GM06990 (cell line): ENCODE data around the gene IPO9.

Experiments used
- DNase-seq: peaks from one replicate; pipeline ENCODE4 v3.0.0-alpha.2; 2011; ENCODE audit not compliant: insufficient read length; ENCODE audit errors: extremely low read depth
- H3K27me3 ChIP-seq: replicated peaks from 2 replicates; pipeline ENCODE4 v1.6.0; 2011; ENCODE audit warnings: low read length; ENCODE audit not compliant: control insufficient read depth, insufficient read depth
- H3K36me3 ChIP-seq: 2 replicates; pipeline ENCODE4 v1.5.1; 2011; ENCODE audit warnings: low read length; ENCODE audit not compliant: control insufficient read depth, insufficient read depth
- H3K4me3 ChIP-seq: replicated peaks from 2 replicates; pipeline ENCODE4 v1.5.1; 2011; ENCODE audit warnings: low read depth, mild to moderate bottlenecking, control low read depth, low read length
- TF ChIP-seq, protein P1 (sequence below): IDR thresholded peaks from 2 replicates; pipeline ENCODE4 v1.5.1; 2011; ENCODE audit warnings: low read length, control low read depth, mild to moderate bottlenecking, inconsistent platforms; ENCODE audit not compliant: insufficient read depth, poor library complexity, severe bottlenecking

IPO9 gene

DNA sequence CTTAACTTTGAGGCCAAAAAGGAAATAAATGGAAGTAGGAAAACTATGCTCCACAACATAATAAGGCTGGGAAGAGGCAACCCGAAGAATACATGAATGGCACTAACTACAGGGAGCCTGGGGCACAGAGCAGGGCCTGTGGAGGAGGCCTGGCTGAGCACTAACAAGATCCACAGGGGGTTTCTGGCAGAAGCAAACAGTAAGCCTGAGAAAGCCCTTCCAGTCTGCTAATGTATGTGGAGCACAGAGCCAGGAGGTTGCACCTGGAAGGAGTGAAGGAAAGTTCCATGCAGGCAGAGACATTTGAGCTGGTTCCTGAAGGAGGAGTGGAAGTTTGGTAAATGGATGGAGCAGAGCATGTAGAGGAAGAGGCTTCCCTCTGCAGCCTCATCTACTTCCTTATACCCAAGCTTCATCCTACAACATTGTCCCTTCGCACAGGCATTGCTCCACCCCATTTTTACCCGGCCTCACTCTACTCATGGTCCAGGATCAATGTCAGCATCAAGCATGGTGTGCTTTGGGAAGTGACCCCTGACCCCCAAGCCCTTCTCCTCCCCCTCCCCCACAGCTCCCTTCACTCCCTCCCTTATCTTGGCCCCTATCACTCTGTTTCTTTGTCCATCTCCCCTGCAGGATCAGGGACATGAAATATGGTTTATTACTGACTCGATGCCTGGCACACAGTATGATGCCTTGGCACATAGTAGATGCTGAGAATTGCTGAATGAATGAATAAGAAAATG lies 83.0 kb downstream of the IPO9 start:
- DNase-seq: no peak
- peaks cover 2% of the 10 kb centered on the region for H3K27me3 ChIP-seq
- TF ChIP-seq, protein P1, sequence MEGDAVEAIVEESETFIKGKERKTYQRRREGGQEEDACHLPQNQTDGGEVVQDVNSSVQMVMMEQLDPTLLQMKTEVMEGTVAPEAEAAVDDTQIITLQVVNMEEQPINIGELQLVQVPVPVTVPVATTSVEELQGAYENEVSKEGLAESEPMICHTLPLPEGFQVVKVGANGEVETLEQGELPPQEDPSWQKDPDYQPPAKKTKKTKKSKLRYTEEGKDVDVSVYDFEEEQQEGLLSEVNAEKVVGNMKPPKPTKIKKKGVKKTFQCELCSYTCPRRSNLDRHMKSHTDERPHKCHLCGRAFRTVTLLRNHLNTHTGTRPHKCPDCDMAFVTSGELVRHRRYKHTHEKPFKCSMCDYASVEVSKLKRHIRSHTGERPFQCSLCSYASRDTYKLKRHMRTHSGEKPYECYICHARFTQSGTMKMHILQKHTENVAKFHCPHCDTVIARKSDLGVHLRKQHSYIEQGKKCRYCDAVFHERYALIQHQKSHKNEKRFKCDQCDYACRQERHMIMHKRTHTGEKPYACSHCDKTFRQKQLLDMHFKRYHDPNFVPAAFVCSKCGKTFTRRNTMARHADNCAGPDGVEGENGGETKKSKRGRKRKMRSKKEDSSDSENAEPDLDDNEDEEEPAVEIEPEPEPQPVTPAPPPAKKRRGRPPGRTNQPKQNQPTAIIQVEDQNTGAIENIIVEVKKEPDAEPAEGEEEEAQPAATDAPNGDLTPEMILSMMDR: no peak
- H3K36me3 ChIP-seq: no peaks in the 10 kb centered on the region
- no peak overlapping the region for H3K4me3 ChIP-seq

DNA sequence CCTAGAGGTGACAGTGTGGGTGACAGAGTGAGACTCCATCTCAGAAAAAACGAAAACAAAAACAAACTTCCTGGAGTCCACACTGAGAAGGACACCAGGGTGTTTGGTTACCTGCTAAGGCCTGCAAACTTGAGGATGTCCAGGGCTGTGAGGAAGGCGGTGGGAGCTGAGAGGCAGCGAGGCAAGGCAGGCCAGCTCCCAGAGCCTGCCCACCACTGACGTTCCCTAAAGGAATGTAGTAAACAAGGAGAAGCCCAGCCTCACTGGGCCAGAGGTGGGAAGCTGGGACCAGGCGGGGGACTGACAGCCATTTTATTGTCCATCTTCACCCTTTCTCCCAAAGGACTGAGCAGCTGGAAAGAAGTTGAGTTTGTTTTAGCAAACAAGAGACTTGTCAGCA lies 83.9 kb downstream of the IPO9 start:
- peaks cover 2% of the 10 kb centered on the region for H3K27me3 ChIP-seq
- no peaks in the 10 kb centered on the region for H3K36me3 ChIP-seq
- DNase-seq: no peak
- H3K4me3 ChIP-seq: no peak overlapping the region
- TF ChIP-seq, protein P1: no peak

DNA sequence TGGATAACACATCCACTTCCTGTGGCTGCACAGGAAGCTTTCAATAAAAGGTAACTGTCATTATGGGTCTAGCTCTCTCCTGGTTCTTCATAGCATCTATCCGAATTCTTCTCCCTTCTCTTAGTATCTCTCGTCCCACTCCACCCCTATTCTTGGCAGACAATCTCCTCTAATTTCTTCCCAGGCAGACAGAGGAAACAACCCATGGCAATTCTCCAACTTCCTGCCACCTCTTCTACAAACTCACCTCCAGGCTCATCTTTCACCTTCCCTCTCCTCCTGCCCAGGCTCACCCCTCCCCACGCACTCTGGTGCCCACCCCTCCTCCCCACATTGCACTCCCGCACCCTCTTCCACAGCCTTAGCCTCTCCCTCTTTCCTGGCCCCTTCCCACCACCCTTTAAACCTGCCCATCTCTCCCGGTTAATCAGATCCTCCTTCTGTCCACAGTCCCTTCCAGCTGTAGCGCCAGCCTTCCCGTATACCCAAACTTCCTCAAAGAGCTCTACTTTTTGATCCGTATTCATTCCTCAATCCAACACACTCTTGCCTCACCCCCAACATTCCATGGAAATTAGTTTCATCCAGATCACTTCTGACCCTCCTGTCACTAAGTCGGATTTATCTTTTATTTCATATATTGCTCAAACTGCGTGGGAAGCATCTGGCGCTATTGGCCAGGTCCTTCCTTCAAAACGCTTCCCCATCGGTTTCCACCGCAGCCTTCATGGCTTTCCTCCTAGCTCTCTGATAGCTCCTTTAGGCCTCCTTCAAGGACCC lies 85.7 kb downstream of the IPO9 start:
- no peak for DNase-seq
- Histone ChIP-seq H3K27me3 (peaks cover 2% of the 10 kb centered on the region), H3K4me3 (no peak overlapping the region), H3K36me3 (no peaks in the 10 kb centered on the region)
- TF ChIP-seq, protein P1: no peak

DNA sequence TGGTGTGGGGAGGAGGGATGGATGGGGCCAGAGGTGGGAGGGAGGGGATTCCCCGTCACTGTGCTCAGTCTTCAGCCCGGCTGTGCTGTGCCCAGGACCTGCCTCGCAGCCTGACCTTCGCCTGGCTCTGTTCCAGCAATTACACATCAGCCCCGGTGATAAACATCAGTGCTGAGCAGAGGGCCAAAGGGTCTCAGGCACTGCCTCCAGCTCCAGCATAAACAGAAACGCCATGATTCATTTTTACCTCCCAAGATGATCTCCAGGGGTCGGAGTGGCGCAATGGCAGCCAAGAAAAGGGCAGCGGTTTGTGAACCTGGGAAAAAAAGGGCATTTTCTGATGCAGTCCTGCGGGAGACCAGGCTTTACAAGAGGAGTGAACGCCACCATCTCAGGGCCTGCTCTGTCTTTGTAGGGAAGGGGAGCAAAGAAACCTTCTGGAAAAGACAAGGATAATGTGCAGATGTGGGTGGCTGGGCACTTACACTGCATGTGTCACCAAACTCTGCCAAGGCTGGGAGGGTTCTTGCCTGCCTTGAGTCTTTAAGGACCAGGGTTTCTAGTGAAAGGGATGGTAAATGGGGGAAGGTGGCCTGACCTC lies 87.8 kb downstream of the IPO9 start:
- Histone ChIP-seq H3K36me3 (no peaks in the 10 kb centered on the region), H3K4me3 (no peak overlapping the region), H3K27me3 (peaks cover 2% of the 10 kb centered on the region)
- TF ChIP-seq, protein P1: no peak
- DNase-seq: no peak

DNA sequence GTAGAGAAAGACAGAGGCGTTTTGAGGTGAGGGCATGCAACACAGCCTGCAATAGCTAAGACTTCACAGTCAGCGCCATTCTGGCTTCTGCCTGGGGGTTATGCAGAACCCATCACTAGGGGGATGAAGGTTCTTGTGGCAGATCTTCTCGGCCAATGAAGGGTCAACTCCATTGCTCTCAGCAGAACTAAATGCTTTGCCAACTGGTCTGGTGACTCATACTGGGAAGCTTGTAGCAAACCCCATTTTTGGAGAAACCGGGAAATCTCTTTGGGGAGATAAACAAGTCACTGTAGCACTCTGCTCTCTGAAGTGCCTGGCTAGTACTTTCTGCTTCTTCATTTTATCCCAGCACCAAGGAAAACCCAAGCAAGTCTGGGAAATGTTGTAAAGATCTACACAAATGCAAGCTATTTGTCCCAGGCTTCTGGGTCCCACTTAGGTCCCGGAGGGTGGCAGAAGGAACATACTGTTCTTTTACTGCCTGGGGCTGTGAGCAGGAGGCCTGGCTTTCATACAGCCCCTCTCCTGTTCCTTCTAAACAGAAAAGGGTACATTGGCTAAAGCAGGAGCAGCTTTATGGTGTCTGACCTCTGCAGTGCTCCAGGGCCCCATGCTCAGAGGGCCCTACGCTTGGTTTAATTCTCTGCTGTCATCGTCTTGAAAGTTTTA lies 88.5 kb downstream of the IPO9 start:
- peaks cover 2% of the 10 kb centered on the region; the same call in 1 of the 2 replicates for H3K27me3 ChIP-seq
- no peak overlapping the region for H3K4me3 ChIP-seq
- no peak for DNase-seq
- TF ChIP-seq, protein P1: no peak
- H3K36me3 ChIP-seq: no peaks in the 10 kb centered on the region
